Activated naive CD4-positive, alpha-beta T cell treated with anti-CD3 and anti-CD28 coated beads, Interleukin-2, amount 50 U/mL, for 72 hours (primary cell): ENCODE measurements around the gene SPOCD1. TPM values are rescaled to one million over a fixed set of nuclear protein-coding genes. Genes with fewer than 3 reads are reported as not detected.
A peak's percentile ranks its signal among the peaks of the same experiment; 100 is the strongest.
"Not testable (repeated sequence)": the region's sequence is repeated elsewhere in the genome, so short reads cannot be mapped to it uniquely, and the experiment has no call there.

Experiments used
- ATAC-seq, 2 donors: fragments of 150-1000 bp; cut with Tn5 transposase; 2 replicates each; pipeline ENCODE4 v1.10.0; 2021; ENCODE audit warnings: mild to moderate bottlenecking in 2 of 2, moderate library complexity in 2 of 2
- DNase-seq, 2 donors: peaks; one replicate each; pipeline ENCODE4 v3.0.0; 2021 to 2022; ENCODE audit warnings: low spot score in 2 of 2
- H3K27ac Mint-ChIP-seq, 2 donors: one replicate each; pipeline ENCODE4 v1.8.0; 2022; ENCODE audit warnings: mild to moderate bottlenecking in 2 of 2, mixed read lengths in 2 of 2
- H3K36me3 Mint-ChIP-seq, 2 donors: one replicate each; pipeline ENCODE4 v1.8.0; 2022; ENCODE audit warnings: mixed read lengths in 2 of 2
- H3K9me3 Mint-ChIP-seq, 2 donors: one replicate each; pipeline ENCODE4 v1.8.0; 2022; ENCODE audit warnings: mixed read lengths in 2 of 2
- total RNA-seq, 2 donors: library from RNA; stranded (reverse); gene quantifications; one replicate each; pipeline ENCODE4 v1.2.3, GENCODE V29; 2022

SPOCD1 gene
- total RNA-seq, 2 donors from 2014 or later = 0.46 to 1.8 TPM

- DNase-seq (no peak), ATAC-seq (no peak)
- no peaks in the 10 kb centered on the region for H3K36me3 Mint-ChIP-seq
- peak overlapping the region in 1 of 2 donors; percentile 7 for H3K27ac Mint-ChIP-seq
- H3K9me3 Mint-ChIP-seq = no peaks in the 10 kb centered on the region
These were observed 19.6 kb upstream of the SPOCD1 start for GRCh38 chr1:31835415-31835814.

- H3K27ac Mint-ChIP-seq = no peak overlapping the region
- no peaks in the 10 kb centered on the region for H3K9me3 Mint-ChIP-seq
- H3K36me3 Mint-ChIP-seq = no peaks in the 10 kb centered on the region
- ATAC-seq (no peak), DNase-seq (no peak)
These were observed 18.7 kb upstream of the SPOCD1 start for GRCh38 chr1:31834501-31834900.

GRCh38 chr1:31831397-31832378 lies 15.9 kb upstream of the SPOCD1 start:
- Mint-ChIP-seq H3K27ac (peak overlapping the region in 1 of 2 donors; percentile 6), H3K36me3 (no peaks in the 10 kb centered on the region), H3K9me3 (no peaks in the 10 kb centered on the region)
- no peak for ATAC-seq
- DNase-seq = no peak

- Mint-ChIP-seq H3K27ac (no peak overlapping the region), H3K36me3 (no peaks in the 10 kb centered on the region), H3K9me3 (no peaks in the 10 kb centered on the region)
- ATAC-seq (no peak), DNase-seq (no peak)
These were observed 14.7 kb upstream of the SPOCD1 start for GRCh38 chr1:31830511-31830910.

- Mint-ChIP-seq H3K36me3 (no peaks in the 10 kb centered on the region), H3K9me3 (no peaks in the 10 kb centered on the region), H3K27ac (no peak overlapping the region)
- DNase-seq = no peak
- ATAC-seq = no peak
These were observed 14.2 kb upstream of the SPOCD1 start for GRCh38 chr1:31830065-31830464.

- DNase-seq (no peak), ATAC-seq (no peak)
- Mint-ChIP-seq H3K9me3 (no peaks in the 10 kb centered on the region), H3K36me3 (no peaks in the 10 kb centered on the region), H3K27ac (no peak overlapping the region)
These were observed 13.3 kb upstream of the SPOCD1 start for GRCh38 chr1:31828926-31829690.

GRCh38 chr1:31828341-31828740 lies 12.5 kb upstream of the SPOCD1 start:
- ATAC-seq = no peak
- Mint-ChIP-seq H3K27ac (peak overlapping the region; percentile 64 to 75), H3K9me3 (no peaks in the 10 kb centered on the region), H3K36me3 (no peaks in the 10 kb centered on the region)
- DNase-seq = no peak

GRCh38 chr1:31823780-31824179 lies 8.0 kb upstream of the SPOCD1 start:
- Mint-ChIP-seq H3K27ac (no peak overlapping the region), H3K36me3 (no peaks in the 10 kb centered on the region), H3K9me3 (no peaks in the 10 kb centered on the region)
- DNase-seq (no peak), ATAC-seq (no peak)

GRCh38 chr1:31822766-31823165 lies 6.9 kb upstream of the SPOCD1 start:
- Mint-ChIP-seq H3K36me3 (no peaks in the 10 kb centered on the region), H3K27ac (no peak overlapping the region), H3K9me3 (no peaks in the 10 kb centered on the region)
- ATAC-seq (no peak), DNase-seq (no peak)

GRCh38 chr1:31820196-31820595 lies 4.4 kb upstream of the SPOCD1 start:
- DNase-seq, H3K9me3 Mint-ChIP-seq, ATAC-seq, H3K27ac Mint-ChIP-seq, H3K36me3 Mint-ChIP-seq: not testable (repeated sequence)

- ATAC-seq = no peak
- no peaks in the 10 kb centered on the region for H3K9me3 Mint-ChIP-seq
- no peaks in the 10 kb centered on the region for H3K36me3 Mint-ChIP-seq
- H3K27ac Mint-ChIP-seq = no peak overlapping the region
- no peak for DNase-seq
These were observed 2.4 kb upstream of the SPOCD1 start for GRCh38 chr1:31818206-31818605.

- not testable (repeated sequence) for H3K9me3 Mint-ChIP-seq, H3K36me3 Mint-ChIP-seq, H3K27ac Mint-ChIP-seq, DNase-seq, ATAC-seq
These were observed 1.1 kb upstream of the SPOCD1 start for GRCh38 chr1:31816947-31817346.

- not testable (repeated sequence) for H3K36me3 Mint-ChIP-seq, H3K27ac Mint-ChIP-seq, DNase-seq, ATAC-seq, H3K9me3 Mint-ChIP-seq
These were observed 679 bp upstream of the SPOCD1 start for GRCh38 chr1:31816501-31816900.

GRCh38 chr1:31815307-31815645 lies 546 bp downstream of the SPOCD1 start:
- Mint-ChIP-seq H3K27ac (peak overlapping the region in 1 of 2 donors; percentile 17), H3K9me3 (no peaks in the 10 kb centered on the region), H3K36me3 (no peaks in the 10 kb centered on the region)
- DNase-seq = no peak
- peak in 1 of 2 donors; percentile 10 for ATAC-seq

- no peak overlapping the region for H3K27ac Mint-ChIP-seq
These were observed 1.1 kb downstream of the SPOCD1 start for GRCh38 chr1:31814631-31815306.

GRCh38 chr1:31814041-31814511 lies 1.7 kb downstream of the SPOCD1 start:
- Mint-ChIP-seq H3K27ac (no peak overlapping the region), H3K36me3 (no peaks in the 10 kb centered on the region), H3K9me3 (no peaks in the 10 kb centered on the region)
- DNase-seq (no peak), ATAC-seq (no peak)

More at GRCh38 chr1:31814631-31815306, 1.1 kb downstream of the SPOCD1 start:
- H3K9me3 Mint-ChIP-seq = no peaks in the 10 kb centered on the region
- ATAC-seq (no peak), DNase-seq (no peak)
- no peaks in the 10 kb centered on the region for H3K36me3 Mint-ChIP-seq
